Activated CD8-positive, alpha-beta memory T cell treated with anti-CD3 and anti-CD28 coated beads for 4 hours (primary cell): ENCODE results near the gene SLC22A3.
"Not testable (repeated sequence)": the region's sequence is repeated elsewhere in the genome, so short reads cannot be mapped to it uniquely, and the experiment has no call there.

Experiments
- DNase-seq, 2 donors: peaks; one replicate each; pipeline ENCODE4 v3.0.0-alpha.2; 2020; ENCODE audit warnings: low read depth in 2 of 2

SLC22A3 gene, protein sequence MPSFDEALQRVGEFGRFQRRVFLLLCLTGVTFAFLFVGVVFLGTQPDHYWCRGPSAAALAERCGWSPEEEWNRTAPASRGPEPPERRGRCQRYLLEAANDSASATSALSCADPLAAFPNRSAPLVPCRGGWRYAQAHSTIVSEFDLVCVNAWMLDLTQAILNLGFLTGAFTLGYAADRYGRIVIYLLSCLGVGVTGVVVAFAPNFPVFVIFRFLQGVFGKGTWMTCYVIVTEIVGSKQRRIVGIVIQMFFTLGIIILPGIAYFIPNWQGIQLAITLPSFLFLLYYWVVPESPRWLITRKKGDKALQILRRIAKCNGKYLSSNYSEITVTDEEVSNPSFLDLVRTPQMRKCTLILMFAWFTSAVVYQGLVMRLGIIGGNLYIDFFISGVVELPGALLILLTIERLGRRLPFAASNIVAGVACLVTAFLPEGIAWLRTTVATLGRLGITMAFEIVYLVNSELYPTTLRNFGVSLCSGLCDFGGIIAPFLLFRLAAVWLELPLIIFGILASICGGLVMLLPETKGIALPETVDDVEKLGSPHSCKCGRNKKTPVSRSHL

DNA sequence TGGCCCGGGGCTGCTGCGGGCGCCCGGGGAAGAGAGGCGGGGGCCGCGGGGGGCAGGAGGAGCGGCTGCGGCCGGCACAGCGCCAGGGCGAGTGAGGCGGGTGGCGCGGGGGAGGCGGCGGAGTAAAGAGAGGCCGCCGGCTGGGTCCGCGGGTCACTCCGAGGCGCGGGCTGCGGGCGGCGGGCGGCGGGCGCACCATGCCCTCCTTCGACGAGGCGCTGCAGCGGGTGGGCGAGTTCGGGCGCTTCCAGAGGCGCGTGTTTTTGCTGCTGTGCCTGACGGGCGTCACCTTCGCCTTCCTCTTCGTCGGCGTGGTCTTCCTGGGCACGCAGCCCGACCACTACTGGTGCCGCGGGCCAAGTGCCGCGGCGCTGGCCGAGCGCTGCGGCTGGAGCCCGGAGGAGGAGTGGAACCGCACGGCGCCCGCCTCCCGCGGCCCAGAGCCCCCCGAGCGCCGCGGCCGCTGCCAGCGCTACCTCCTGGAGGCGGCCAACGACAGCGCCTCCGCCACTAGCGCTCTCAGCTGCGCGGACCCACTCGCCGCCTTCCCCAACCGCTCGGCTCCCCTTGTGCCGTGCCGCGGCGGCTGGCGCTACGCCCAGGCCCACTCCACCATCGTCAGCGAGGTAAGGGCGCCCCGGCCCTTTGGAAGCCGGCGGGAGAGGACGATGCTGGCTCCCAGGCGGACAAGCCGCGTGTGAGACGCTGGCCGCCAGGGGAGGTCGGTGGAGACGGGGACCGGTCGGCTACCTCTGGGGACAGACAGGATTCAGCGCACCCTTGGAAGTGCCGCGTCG, at the start of gene SLC22A3:
Gene SLC22A3, plus strand, starts transcription at position 156 of the 797 bp plus-strand sequence. Its CDS starts 42 bp downstream, at position 198.
- no peak for DNase-seq

DNA sequence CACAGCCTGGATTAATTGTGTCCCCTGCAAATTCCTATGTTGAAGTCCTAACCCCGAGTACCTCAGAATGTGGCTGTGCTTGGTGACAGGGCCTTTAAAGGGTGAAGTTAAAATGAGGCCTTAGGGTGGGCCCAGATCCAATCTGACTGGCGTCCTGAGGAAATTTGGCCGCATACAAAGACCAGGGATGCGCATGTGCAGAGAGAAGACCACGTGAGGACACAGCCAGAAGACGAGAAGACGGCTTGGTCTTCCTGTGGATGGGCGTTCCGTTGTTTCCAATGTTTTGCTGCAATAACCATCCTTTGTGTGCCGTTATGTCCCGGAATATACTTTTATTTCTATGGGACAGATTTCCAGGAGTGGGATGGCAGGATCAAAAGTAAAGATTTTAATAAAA, 48.6 kb upstream of the SLC22A3 start:
- no peak for DNase-seq

DNA sequence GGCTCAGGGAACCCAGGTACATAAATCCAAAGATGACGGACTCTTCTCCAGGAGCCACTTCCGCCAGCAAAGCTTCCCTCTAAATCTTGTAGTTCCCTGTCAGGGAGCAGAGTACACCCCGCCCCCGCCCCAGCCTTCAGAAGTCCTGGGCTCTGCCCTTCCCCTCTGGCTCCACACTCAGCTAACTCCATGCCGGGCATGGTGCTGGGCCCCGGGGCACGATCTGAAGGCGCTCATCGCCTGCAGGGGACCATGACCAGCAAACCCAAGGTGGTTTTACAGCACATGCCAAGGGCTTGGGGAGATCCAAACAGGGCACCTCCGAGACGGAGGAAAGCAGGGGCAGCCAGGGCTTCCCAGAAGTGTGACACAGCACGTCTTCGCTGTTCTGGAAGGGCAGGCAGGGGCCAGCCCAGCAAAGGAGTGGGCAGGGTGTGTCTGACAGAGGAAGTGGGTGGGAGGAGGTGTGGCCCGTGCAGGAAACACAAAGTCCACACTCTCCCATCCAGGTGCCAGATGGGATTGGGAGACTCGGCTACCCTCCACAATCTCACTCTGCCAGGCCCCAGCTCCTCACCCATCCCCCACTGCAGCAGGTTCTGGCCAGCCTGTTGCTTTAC, 48.0 kb upstream of the SLC22A3 start:
- no peak for DNase-seq

DNA sequence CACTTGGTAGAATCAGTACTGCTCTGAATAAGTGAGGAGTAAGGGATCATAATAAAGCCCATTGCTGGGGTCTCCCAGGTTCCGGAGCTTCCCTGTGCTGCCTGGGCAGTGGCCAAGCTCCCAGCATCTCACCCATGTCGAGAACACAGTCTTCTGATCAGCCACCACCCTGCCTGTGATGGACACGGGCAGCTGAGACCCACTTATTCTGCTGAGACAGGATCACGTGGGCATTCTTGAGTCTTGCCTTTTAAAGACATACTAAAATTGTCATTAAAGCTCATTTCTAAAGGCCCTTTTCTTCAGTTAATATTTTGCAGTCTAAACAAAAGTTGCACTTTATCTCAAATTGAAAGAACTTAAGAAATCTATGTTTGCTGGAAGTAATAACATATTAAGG, 46.8 kb upstream of the SLC22A3 start:
- no peak for DNase-seq

DNA sequence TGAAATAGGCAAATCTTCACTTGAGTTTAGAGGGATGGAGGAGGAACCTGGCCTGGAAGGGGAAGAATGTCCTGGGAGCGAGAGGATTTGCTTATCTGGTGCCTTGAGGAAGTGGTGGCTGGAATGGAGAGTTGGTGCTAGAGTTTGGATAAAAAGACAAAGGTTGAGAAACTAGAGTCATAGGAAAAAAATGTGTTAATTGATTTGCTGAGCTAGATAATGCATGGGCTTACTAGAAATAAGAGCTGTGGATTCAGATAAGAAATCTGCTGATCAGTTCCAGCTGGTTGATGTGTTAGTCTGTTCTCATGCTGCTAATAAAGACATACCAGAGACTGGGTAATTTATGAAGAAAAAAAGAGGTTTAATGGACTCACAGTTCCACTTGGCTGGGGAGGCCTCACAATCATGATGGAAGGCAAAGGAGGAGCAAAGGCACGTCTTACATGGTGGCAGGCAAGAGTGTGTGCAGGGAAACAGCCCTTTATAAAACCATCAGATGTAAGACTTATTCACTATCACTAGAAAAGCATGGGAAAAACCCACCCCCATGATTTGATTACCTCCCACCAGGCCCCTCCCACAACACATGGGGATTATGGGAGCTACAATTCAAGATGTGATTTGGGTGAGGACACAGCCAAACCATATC, 45.6 kb upstream of the SLC22A3 start:
- not testable (repeated sequence) for DNase-seq

DNA sequence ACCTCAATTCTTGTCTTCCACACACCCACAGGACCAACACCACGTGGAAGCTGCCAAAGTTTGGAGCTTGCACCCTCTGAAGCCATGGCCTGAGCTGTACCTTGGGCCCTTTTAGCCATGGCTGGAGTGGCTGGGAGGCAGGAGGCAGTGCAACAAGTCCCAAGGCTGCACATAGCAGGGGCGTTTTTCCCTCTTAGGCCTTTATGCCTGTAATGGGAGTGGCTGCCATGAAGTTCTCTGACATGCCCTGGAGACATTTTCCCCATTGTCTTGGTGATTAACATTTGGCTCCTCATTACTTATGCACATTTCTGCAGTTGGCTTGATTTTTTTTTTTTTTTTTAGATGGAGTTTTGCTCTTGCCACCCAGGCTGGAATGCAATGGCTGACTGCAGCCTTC, 44.4 kb upstream of the SLC22A3 start:
- no peak for DNase-seq

DNA sequence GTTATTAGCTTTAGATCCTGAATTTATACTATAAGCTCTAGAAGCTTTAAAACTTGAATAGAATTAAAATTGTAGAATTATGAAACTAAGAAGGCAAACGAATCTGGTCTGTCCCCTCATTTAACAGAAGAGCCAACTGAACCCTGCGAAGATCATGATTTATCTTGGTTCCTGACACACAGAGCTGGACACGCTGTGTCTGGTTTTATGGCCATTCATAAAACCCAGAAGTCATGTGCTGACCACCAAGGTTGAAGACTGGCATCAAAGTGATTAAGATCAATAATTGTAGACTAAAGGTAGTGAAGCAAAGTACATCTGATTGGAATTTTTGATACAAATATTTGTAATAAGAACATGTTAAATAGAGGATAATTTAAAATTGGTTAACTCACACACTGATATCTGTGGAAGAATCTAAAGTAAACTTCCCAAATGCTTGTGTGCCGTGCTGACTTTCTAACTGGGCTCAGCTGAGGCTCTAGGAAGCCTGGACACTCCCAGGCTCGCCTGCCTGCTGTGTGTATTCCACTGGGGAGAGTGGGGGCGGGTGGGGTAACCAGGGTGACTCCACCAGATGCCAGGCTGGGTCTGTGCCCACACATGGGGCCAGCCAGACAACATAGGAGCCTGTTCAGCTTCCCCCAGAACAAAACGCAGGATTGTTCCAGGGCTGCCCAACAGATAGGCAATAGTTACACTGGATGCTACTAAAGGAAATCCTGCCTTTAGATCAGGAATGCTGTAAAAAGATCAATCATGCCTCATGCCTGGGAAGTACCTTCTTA, 42.1 kb upstream of the SLC22A3 start:
- DNase-seq = no peak

DNA sequence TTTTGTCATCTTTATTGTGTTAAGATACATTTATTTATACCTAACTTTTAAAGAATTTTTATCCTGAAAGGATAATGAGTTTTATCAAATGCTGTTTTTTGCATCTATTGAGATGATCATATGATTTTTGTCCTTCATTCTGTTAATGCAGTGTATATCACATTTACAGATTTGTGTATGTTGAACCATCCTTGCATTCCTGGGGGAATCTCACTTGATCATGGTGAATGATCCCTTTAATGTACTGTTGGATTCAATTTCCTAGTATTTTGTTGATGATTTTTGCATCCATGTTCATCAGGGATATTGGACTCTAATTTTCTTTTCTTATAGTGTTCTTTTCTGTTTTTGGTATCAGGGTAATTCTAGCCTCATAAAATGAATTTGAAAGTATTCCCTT, 38.5 kb upstream of the SLC22A3 start:
- no peak for DNase-seq

DNA sequence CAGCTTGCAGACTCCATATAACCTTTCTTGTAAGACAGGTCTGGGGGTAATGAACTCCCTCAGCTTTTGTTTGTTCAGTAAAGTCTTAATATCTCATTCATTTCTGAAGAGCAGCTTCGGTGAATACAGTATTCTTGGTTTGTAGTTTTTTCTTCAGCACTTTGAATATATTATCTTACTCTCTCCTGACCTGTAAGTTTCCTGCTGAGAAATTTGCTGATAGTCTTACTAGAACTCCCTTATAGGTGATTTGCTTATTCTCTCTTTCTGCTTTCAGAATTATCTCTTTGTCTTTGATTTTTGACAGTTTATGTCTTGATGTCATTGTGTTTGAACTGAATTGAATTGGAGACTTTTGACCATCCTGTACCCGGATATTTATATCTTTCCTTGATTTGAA, 35.3 kb upstream of the SLC22A3 start:
- no peak for DNase-seq

DNA sequence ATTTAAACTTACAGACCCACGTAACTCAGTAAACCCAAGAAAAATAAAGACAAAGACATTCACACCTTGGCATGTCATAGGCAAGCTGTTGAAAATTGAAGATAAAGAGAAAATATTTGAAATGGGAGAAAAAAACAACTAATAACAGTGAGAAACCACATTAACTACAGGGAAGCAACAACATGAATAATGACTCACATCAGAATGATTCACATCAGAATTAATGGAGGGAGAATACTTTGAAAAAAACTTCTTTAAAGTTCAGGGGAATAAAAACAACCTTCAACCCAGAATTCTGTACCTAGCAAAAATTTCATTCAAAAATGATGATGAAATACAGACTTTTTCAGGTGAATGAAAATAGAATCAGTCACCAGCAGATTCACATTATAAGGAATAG, 32.9 kb upstream of the SLC22A3 start:
- no peak for DNase-seq

DNA sequence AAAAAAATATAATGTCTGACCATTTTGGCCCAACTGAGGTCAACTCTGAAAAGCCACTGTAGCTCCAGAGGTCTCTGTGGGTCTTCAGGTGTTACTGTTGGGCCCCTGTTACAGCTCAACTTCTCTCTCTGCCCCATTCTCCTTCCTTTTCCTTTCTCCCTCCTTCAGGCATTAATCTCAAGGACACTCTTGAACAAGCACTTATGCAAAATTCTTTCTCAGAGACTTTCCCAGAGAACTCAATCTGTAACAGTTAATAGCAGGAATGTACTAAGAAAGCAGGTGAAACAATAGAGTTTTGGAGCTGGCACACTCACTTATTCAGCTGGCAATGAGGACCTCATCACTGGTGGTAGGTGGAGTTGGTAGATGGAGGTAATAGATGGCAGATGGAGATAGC, 31.9 kb upstream of the SLC22A3 start:
- no peak for DNase-seq

DNA sequence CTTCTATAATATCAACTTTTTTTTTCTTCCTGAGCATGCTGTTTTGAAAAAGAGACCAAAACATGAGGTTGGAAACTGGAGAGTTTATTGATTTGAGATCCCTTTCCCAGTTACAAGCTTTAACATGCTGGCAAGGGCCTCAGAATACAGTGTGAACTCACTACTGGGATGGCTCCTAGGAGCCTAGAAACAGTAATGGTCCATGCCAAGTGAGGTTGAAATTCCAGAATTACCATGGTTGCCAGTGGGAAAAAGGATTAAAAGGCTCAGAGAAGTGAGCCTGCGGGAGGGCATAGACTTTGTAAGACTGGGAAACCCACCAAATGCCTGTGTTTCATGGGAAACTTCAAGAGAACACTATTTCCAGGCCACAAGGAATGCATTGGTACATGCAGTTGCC, 28.9 kb upstream of the SLC22A3 start:
- DNase-seq = no peak

DNA sequence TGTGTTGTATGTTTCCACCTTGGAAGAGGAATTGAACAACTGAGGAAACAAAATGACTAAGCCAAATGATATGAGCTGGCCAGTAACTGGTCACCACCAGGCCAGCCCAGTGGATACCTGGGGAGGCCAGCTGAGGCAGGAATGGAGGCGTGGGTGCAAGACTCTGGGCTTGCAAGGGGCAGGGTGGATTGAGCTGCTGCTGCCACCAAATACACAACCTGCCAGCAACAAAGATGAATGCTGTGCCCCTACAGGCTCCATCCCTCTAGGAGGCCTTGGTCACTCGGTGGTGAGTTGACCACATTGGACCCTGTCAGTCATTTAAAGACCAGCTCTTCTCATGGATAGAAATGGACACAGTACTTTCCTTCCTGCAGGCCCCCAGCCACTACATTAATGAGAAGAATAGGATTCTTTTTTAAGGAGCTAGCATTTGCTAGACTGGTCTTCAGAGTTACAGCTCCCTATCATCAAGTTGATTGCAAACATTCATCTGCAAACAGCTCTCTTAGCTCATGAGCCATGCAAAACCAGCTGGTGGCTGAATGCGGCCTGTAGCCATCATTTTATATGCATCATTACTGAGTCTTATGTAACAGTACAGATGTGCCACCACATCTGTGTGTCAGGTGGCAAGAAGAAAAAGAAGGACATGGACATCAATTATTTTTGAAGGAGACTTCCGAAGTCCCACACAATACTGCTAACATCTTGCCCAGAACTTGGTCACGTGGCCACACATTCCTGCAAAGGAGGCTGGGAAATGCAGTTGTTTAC, 26.3 kb upstream of the SLC22A3 start:
- DNase-seq = no peak

DNA sequence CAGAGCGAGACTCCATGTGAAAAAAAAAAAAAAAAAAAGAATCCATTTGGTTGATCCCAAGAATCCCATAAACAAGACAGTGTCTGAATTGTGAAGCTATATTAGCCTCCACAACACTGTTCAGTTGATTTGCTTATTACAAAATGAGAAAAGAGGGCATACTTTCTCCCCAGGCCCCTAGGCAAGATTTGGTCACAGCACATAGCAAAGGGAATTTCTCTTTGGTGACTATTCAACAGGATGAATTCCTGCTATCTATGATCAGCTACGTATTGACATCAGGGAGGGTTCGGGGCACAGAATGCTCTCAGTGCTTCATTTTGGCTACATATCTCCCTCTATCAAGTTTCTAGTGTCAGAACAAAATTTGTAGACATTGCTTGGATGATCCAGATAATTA, 20.2 kb upstream of the SLC22A3 start:
- no peak for DNase-seq

DNA sequence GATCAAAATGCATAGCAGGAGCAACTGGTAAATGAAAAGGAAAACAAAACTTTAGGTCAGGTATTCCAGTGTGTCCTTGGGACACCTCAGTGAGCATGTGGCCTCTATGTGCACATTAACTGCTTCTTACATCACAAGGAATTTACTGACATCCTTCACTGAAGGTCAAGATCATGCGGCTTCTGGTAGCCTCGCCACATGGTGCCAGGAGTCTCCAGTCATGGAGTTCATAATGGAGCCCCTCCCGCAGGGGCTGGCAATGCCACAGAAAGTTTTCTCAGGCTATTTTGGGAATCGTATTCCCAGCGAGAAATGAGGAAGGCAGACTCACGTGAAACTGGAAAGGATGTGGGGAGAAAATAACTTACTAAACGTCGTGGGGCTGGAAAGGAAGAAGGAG, 19.7 kb upstream of the SLC22A3 start:
- no peak for DNase-seq

DNA sequence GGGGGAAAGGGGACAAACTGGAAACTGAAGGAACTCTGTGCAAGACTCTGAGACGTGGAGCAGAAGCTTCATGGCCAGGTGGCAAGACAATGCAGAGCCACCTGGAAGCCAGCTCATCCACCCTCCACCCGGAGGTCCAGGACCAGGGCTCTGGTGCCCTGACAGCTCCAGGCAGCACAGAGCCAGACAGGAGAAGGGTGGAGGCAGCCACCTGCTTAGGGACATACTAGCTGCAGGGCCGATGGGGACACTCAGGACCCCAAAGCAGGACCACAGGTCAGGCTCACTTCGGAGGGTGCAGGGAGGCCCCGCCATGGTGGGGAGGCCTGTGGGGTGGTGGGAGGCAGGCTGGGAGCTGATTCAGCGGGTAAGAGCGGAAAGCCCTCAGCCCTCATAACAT, 19.0 kb upstream of the SLC22A3 start:
- DNase-seq = no peak

DNA sequence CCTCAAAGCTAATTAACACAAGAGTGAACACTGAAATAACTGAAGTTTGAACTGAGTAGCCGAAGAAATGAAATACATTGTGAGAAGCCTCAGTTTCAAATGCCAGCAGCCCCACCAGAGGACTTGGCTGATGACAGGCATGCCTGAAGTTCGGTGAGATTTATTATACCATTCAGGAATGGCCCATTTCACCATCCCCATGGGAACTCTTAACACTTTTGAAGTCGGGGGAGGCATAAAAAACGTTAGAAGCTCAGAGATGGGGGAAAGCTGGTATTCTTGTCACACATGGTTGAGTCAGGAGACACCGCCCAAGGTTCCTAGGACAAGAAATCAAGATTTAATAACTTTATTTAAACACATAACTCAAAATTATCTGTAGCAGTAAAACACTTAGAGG, 17.6 kb upstream of the SLC22A3 start:
- no peak for DNase-seq

DNA sequence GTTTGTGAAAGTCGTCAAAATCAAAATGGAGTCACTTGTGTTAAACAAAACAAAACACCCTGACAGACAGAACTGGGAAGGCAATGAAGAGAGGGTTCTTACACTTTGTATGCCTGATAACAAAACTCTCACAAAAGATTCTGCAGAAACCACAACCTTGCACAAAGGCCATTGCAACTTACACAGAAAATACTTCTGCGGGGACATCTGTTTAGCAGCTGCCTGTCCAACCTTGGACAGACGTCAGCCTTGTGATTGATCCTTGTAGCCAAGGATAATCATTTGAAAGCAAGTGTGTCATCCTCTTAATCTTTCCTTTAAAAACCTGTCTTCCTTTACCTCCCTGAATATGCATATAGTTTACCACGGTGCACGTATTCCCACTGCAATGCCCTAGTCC, 17.0 kb upstream of the SLC22A3 start:
- DNase-seq = no peak

DNA sequence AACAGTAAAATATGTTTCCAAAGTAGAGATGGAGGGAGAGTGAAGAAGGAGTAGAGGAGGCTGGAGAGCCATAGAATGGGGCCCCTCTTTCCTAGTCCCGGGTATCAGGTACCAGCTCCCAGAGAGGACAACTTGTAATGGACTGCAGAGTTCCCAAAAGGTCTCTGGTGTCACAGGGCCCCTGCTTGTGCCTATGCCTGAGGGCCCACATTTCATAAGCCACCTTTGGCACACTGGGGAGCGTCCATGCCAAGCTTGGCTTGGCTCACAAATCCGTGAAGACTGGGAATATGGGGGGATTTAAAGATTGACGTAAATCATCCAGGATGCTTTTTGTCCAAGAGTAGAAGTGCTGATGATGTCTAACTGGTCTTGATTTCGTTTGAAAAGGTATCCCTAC, 16.4 kb upstream of the SLC22A3 start:
- DNase-seq = no peak

DNA sequence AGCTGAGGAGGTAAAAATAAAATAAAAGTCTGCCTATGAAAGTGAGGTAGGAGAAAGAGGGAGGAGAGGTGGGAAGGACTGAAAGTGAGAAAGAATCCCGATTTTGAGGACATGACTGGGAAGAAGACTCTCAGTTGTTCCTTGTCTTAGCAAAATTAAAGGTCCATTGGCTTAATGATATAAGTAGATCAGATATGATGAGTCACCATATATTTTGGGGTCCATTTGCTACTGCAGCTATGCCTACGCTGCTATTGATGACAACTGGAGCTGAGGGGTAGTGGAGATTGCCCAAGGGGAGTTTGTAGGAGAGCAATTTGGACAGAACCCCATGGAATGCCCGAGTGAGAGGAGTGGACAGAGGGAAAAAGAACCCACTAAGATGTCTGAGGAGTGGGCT, 15.1 kb upstream of the SLC22A3 start:
- DNase-seq = no peak
